K562 (cell line): ENCODE measurements around the gene AP2M1. TPM values are rescaled to one million over a fixed set of nuclear protein-coding genes. Genes with fewer than 3 reads are reported as not detected.

Experiments
- ATAC-seq: fragments of 200-7000 bp; cut with Tn5 transposase; 3 replicates; pipeline ENCODE4 v1.9.1; 2020; ENCODE audit warnings: moderate library complexity
- BruUV-seq: library from RNA; stranded (reverse); fragments of 400-500 nt; replicated peaks from 2 replicates; lab custom pipeline; 2021; lab: Mats Ljungman, UMichigan
- CTCF ChIA-PET: fragments of 300-600 bp; formaldehyde crosslinking; extraction: SDS; loops from one replicate; lab custom pipeline; 2021; ENCODE audit warnings: low intra/inter-chr PET ratio; lab: Yijun Ruan, JAX
- POLR2A ChIA-PET: fragments of 300-600, 350-650 bp; sonication (Branson Sonifier 250); formaldehyde crosslinking; extraction: SDS; loops from one replicate; lab custom pipeline; 2021; ENCODE audit warnings: antibody characterized with exemption, inconsistent platforms; lab: Yijun Ruan, JAX
- DNase-seq, 4 experiments: peaks; one replicate each; pipeline versions ENCODE4 v3.0.0 to v3.0.0-alpha.2; 2011 to 2018; ENCODE audit warnings: low spot score in 3 of 4, mixed read lengths in 3 of 4; ENCODE audit errors: extremely low read depth in 1 of 4
- FAIRE-seq: peaks from 2 replicates; lab custom pipeline; 2011; peaks lifted over from hg19 to GRCh38; lab: Jason Lieb, UNC
- H2AFZ ChIP-seq: 2 replicates; pipeline ENCODE4 v1.6.0; 2011; ENCODE audit warnings: low read depth, low read length, control low read depth, inconsistent platforms
- H3K27ac ChIP-seq: fragments of 200-600 bp; 3 replicates; pipeline ENCODE4 v1.8.0; 2011; ENCODE audit warnings: low read depth, mild to moderate bottlenecking, control low read depth, inconsistent platforms, low read length, moderate library complexity, mixed read lengths; ENCODE audit errors: extremely low read depth
- H3K27me3 ChIP-seq, 2 experiments: fragments of 300-600 bp in 1 of 2; 2 replicates in 1 of 2; 3 replicates in 1 of 2; pipeline versions ENCODE4 v1.6.0 to v1.8.0; 2011; ENCODE audit warnings: inconsistent platforms in 2 of 2, low read length in 2 of 2, mild to moderate bottlenecking in 1 of 2, mixed read lengths in 1 of 2, moderate library complexity in 1 of 2; ENCODE audit not compliant: control insufficient read depth in 2 of 2, insufficient read depth in 2 of 2
- H3K36me3 ChIP-seq: fragments of 300-600 bp; 3 replicates; pipeline ENCODE4 v1.8.0; 2011; ENCODE audit warnings: mild to moderate bottlenecking, low read length, inconsistent platforms; ENCODE audit not compliant: control insufficient read depth, insufficient read depth
- H3K4me1 ChIP-seq, 2 experiments: fragments of 200-600 bp in 1 of 2; replicated peaks in 1 of 2; 2 replicates in 1 of 2; 3 replicates in 1 of 2; pipeline versions ENCODE4 v1.5.1 to v1.8.0; 2011; ENCODE audit warnings: inconsistent platforms in 2 of 2, low read length in 2 of 2, mild to moderate bottlenecking in 1 of 2, mixed read lengths in 1 of 2, moderate library complexity in 1 of 2; ENCODE audit not compliant: control insufficient read depth in 2 of 2, insufficient read depth in 2 of 2
- H3K4me2 ChIP-seq: 2 replicates; pipeline ENCODE4 v1.6.1; 2011; ENCODE audit warnings: low read length, control low read depth, inconsistent platforms, mixed read lengths; ENCODE audit not compliant: insufficient read depth
- H3K4me3 ChIP-seq: fragments of 200-600 bp; sonication (generic), shearing (Covaris generic); 2 replicates; pipeline ENCODE4 v1.5.1; 2016; ENCODE audit warnings: control low read depth, inconsistent platforms
- H3K79me2 ChIP-seq: fragments of 200-600 bp; 3 replicates; pipeline ENCODE4 v1.8.0; 2011; ENCODE audit warnings: low read length, inconsistent platforms; ENCODE audit not compliant: control insufficient read depth, insufficient read depth
- H3K9ac ChIP-seq, 2 experiments: 2 replicates each; pipeline versions ENCODE4 v1.6.0 to v1.6.1; 2011; ENCODE audit warnings: low read depth in 2 of 2, low read length in 2 of 2, control low read depth in 1 of 2, inconsistent platforms in 1 of 2, mild to moderate bottlenecking in 1 of 2, mixed read lengths in 1 of 2; ENCODE audit not compliant: insufficient read depth in 1 of 2
- H3K9me1 ChIP-seq: one replicate; pipeline ENCODE4 v1.6.0; 2011; ENCODE audit warnings: inconsistent platforms, mild to moderate bottlenecking, low read length, moderate library complexity; ENCODE audit not compliant: control insufficient read depth, insufficient read depth
- H3K9me3 ChIP-seq: replicated peaks from 2 replicates; pipeline ENCODE4 v1.5.1; 2011; ENCODE audit warnings: low read depth, low read length, inconsistent platforms; ENCODE audit not compliant: control insufficient read depth, insufficient read depth
- H4K20me1 ChIP-seq: replicated peaks from 2 replicates; pipeline ENCODE4 v1.6.1; 2011; ENCODE audit warnings: low read length, inconsistent platforms, mixed read lengths; ENCODE audit not compliant: control insufficient read depth, insufficient read depth
- BRD4 ChIP-seq: fragments of 200-600 bp; sonication (generic); IDR thresholded peaks from 2 replicates; pipeline ENCODE4 v1.6.1; 2017; ENCODE audit warnings: inconsistent platforms
- CBX5 ChIP-seq: IDR thresholded peaks from 2 replicates; pipeline ENCODE4 v1.6.1; 2014; ENCODE audit warnings: low read depth, borderline replicate concordance
- CHD1 ChIP-seq: fragments of 200-600 bp; sonication (generic); IDR thresholded peaks from one replicate; pipeline ENCODE4 v1.6.1; 2012; ENCODE audit warnings: mild to moderate bottlenecking, moderate library complexity, low read length, inconsistent platforms
- FIP1L1 ChIP-seq: fragments of 200-400 bp; formaldehyde crosslinking; IDR thresholded peaks from 2 replicates; pipeline ENCODE4 v1.6.1; 2018; ENCODE audit warnings: mild to moderate bottlenecking, low read depth, low read length; ENCODE audit not compliant: poor library complexity, severe bottlenecking
- L3MBTL2 ChIP-seq: fragments of 450-650 bp; IDR thresholded peaks from 2 replicates; pipeline ENCODE4 v1.6.1; 2016; ENCODE audit warnings: mild to moderate bottlenecking, moderate library complexity
- NCOA1 ChIP-seq: fragments of 450-650 bp; IDR thresholded peaks from 2 replicates; pipeline ENCODE4 v1.6.1; 2016; ENCODE audit warnings: low read depth
- NR2C1 ChIP-seq, 2 experiments: fragments of 450-650 bp; IDR thresholded peaks; 2 replicates each; pipeline ENCODE4 v1.6.1; 2017; ENCODE audit warnings: mild to moderate bottlenecking in 2 of 2, antibody characterized with exemption in 1 of 2, inconsistent platforms in 1 of 2, missing compliant biosample characterization in 1 of 2, missing genetic modification characterization in 1 of 2
- NUFIP1 ChIP-seq: fragments of 450-650 bp; IDR thresholded peaks from 2 replicates; pipeline ENCODE4 v1.6.1; 2018; ENCODE audit not compliant: partially characterized antibody
- PCBP1 ChIP-seq: fragments of 200-400 bp; formaldehyde crosslinking; IDR thresholded peaks from 2 replicates; pipeline ENCODE4 v1.6.1; 2018; ENCODE audit warnings: mild to moderate bottlenecking, low read depth, low read length; ENCODE audit not compliant: poor library complexity, severe bottlenecking
- SIN3A ChIP-seq, 2 experiments: fragments of 150-350 bp in 1 of 2; IDR thresholded peaks; 2 replicates each; pipeline ENCODE4 v1.6.1; 2011 to 2016; ENCODE audit warnings: borderline replicate concordance in 2 of 2, low read depth in 2 of 2, low read length in 2 of 2, mild to moderate bottlenecking in 2 of 2, moderate library complexity in 2 of 2; ENCODE audit not compliant: control insufficient read depth in 1 of 2
- SPI1 ChIP-seq: IDR thresholded peaks from 2 replicates; pipeline ENCODE4 v1.6.1; 2011; ENCODE audit warnings: low read depth, low read length, control low read depth, borderline replicate concordance
- SRSF1 ChIP-seq: fragments of 200-400 bp; formaldehyde crosslinking; IDR thresholded peaks from 2 replicates; pipeline ENCODE4 v1.6.1; 2017; ENCODE audit warnings: mild to moderate bottlenecking, low read depth, low read length, moderate library complexity
- SUPT5H ChIP-seq: fragments of 450-650 bp; IDR thresholded peaks from 2 replicates; pipeline ENCODE4 v1.6.1; 2016
- TGIF2 ChIP-seq: sonication (generic); formaldehyde crosslinking; IDR thresholded peaks from 2 replicates; pipeline ENCODE4 v1.8.1; 2022; ENCODE audit warnings: mild to moderate bottlenecking, missing genetic modification reagents, moderate library complexity
- ZNF124 ChIP-seq: sonication (generic); formaldehyde crosslinking; IDR thresholded peaks from 2 replicates; pipeline ENCODE4 v1.8.1; 2022; ENCODE audit warnings: missing genetic modification reagents
- ZNF24 ChIP-seq: fragments of 450-650 bp; IDR thresholded peaks from 2 replicates; pipeline ENCODE4 v1.6.1; 2016
- ZNF282 ChIP-seq: sonication (generic); formaldehyde crosslinking; IDR thresholded peaks from 2 replicates; pipeline ENCODE4 v1.8.1; 2023; ENCODE audit warnings: missing genetic modification reagents
- ZNF644 ChIP-seq: fragments of 200-800 bp; sonication (Bioruptor generic); IDR thresholded peaks from 2 replicates; pipeline ENCODE4 v1.6.1; 2016; ENCODE audit warnings: low read depth, missing genetic modification characterization, missing compliant biosample characterization
- ZNF668 ChIP-seq: fragments of 250-450 bp; sonication (Bioruptor Pico); IDR thresholded peaks from 2 replicates; pipeline ENCODE4 v1.8.0; 2022; ENCODE audit warnings: mild to moderate bottlenecking, inconsistent platforms
- ZNF766 ChIP-seq: fragments of 200-800 bp; sonication (Bioruptor generic); conservative IDR thresholded peaks from 2 replicates; pipeline ENCODE4 v1.6.1; 2016; ENCODE audit warnings: missing genetic modification characterization, missing compliant biosample characterization
- ZZZ3 ChIP-seq: fragments of 450-650 bp; IDR thresholded peaks from 2 replicates; pipeline ENCODE4 v1.6.1; 2016; ENCODE audit warnings: antibody characterized with exemption, mild to moderate bottlenecking, moderate library complexity
- WGBS: fragments of 100-300 bp; shearing (Covaris generic); methylation state at CpG from one replicate; pipeline ENCODE4 v1.1.6; 2016; ENCODE audit warnings: low coverage, mixed read lengths; ENCODE audit not compliant: insufficient coverage; ENCODE audit errors: missing lambda C conversion rate; 5-methylcytosine and 5-hydroxymethylcytosine counted together
- in situ Hi-C: fragments of 300-500 bp; cut with MboI; formaldehyde crosslinking; loops from 4 replicates; pipeline ENCODE4 v1.15.0; 2018; ENCODE audit warnings: inconsistent platforms, mixed read lengths
- intact Hi-C: fragments of 100-400 bp; cut with micrococcal nuclease; formaldehyde crosslinking; loops from 2 replicates; pipeline ENCODE4 v1.14.2; 2022
- polyA plus RNA-seq, 8 experiments: library from polyadenylated mRNA; depleted of rRNA in 4 of 8; stranded (reverse) in 5 of 8; unstranded in 3 of 8; fragments of >200 nt; fragmentation: Nextera tagmentation in 2 of 8; fragmentation: Illumina TruSeq in 1 of 8; extraction: Ambion mirVana in 2 of 8; extraction: Trizol in 1 of 8; gene quantifications; 2 replicates each; pipeline versions ENCODE4 v1.2.1 to v1.2.3, GENCODE V29; 2011 to 2014; ENCODE audit warnings: inconsistent platforms in 1 of 8, missing spikeins in 1 of 8
- total RNA-seq, 7 experiments: library from RNA; depleted of rRNA in 6 of 7; stranded (reverse); fragments of >200 nt in 6 of 7; fragmentation: Illumina TruSeq in 2 of 7; extraction: Trizol in 2 of 7; gene quantifications; 2 replicates each; pipeline versions ENCODE4 v1.2.1 to v1.2.3, GENCODE V29; 2011 to 2021; ENCODE audit warnings: low replicate concordance in 1 of 7
- TF ChIP-seq, protein P1 (sequence below): fragments of 250-450 bp; sonication (Bioruptor Pico); IDR thresholded peaks from 2 replicates; pipeline ENCODE4 v1.8.0; 2021; ENCODE audit warnings: mild to moderate bottlenecking, moderate library complexity

AP2M1 gene
- total and polyA plus RNA-seq, 9 of the 15 experiments (the other 6 are each of a cell fraction or from before 2014, with no cell fraction given) = 118 to 505 (median 296) TPM

DNA sequence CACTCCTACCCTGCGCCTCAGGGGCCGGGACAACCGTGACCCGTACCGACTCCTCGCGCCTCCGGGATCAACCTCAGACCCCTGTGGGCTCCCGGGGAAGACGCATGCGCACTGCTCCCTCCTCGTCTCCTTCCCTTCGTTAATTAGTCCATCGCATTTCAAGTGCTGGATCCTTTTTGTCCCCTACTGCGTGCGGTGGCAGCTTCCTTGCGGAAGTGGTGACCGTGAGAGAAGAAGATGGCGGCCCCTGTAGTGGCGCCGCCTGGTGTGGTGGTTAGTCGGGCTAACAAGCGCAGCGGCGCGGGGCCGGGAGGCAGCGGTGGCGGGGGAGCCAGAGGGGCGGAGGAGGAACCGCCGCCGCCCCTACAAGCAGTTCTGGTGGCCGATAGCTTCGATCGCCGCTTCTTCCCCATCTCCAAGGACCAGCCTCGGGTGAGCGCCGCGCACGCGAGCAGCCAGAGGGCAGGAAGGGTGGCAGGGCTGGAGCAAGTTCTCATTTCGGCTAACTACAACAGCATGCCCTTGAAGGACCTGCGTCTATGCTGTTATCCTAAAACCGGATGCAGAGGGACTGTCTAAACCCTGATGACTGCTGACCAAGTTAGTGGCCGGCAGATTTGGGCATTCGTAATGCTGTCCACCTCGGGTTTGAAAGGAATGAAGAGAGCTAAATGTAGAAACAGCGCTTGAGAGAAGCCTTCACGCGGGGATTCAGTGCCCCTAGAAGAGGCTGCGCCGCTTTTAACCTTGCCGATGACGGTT, 39.3 kb upstream of the AP2M1 start, which contains the start of gene EIF2B5 (continued):
- TF ChIP-seq, protein P1, sequence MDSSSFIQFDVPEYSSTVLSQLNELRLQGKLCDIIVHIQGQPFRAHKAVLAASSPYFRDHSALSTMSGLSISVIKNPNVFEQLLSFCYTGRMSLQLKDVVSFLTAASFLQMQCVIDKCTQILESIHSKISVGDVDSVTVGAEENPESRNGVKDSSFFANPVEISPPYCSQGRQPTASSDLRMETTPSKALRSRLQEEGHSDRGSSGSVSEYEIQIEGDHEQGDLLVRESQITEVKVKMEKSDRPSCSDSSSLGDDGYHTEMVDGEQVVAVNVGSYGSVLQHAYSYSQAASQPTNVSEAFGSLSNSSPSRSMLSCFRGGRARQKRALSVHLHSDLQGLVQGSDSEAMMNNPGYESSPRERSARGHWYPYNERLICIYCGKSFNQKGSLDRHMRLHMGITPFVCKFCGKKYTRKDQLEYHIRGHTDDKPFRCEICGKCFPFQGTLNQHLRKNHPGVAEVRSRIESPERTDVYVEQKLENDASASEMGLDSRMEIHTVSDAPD (CRISPR knock-in tag) = no peak
- TF ChIP-seq SUPT5H (peak; percentile 91), SRSF1 (no peak)

DNA sequence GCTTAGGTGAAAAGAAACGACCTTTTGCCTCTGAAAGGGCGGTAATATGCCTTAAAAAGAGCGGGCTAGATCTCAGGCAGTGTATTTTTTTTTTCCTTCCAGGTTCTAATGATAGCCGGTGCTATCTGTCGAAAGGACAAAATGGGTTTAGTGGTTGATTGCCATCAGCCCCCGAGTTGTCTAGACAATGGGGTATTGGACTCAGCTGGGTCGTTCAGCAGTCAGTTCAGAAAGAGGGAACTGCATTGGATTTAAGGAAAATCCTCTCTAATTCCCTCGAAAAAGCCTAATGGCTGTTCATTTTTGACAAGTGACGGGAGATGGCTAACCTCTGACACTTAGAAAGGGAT, 38.8 kb upstream of the AP2M1 start:
- under 1% methylated on average over 9 of the region's 9 CpGs for WGBS
- Histone ChIP-seq H4K20me1 (no peaks in the 10 kb centered on the region), H2AFZ (peak overlapping the region; percentile 95), H3K27ac (peak overlapping the region; percentile 92), H3K36me3 (peaks cover 40% of the 10 kb centered on the region), H3K9ac (peak overlapping the region; percentile 99 to 100), H3K27me3 (no peaks in the 10 kb centered on the region; a peak in 1 of 5 replicates), H3K4me1 (peaks cover 7 to 13% of the 10 kb centered on the region in 2 experiments; a peak in 4 of 5 replicates), H3K4me2 (peak overlapping the region; percentile 100), H3K9me1 (no peaks in the 10 kb centered on the region), H3K4me3 (peak overlapping the region; percentile 97), H3K9me3 (no peaks in the 10 kb centered on the region), H3K79me2 (peaks cover 54% of the 10 kb centered on the region)
- FAIRE-seq = peak; percentile 15
- POLR2A ChIA-PET = interaction anchor here (0.6 to 3.9 kb wide), 6 partner anchors 10 to 449 kb away, joined by 3 to 48 read pairs (median 4); partner anchors contain the start of gene ABCC5
- CTCF ChIA-PET = no interaction called here
- DNase-seq = peak in 1 of 4 experiments; percentile 5
- intact Hi-C loops (loop anchor here (2.0 to 5.0 kb wide), 3 partner anchors 19 to 49 kb away; partner anchors contain the start of genes AP2M1 and DVL3), in situ Hi-C loops (no loop called here)
- ATAC-seq = peak; percentile 3; the same call in 2 of the 3 replicates
- BruUV-seq = no TSS peak
- TF ChIP-seq NR2C1 (IDR thresholded peaks at IDR 0.05) (0 out of 2 replicates have a peak, but pooled peaks have one; percentile 7), NR2C1 (tag; IDR thresholded peaks at IDR 0.05) (no peak), FIP1L1 (no peak), CBX5 (no peak), ZNF124 (CRISPR knock-in tag) (no peak), ZNF282 (CRISPR knock-in tag) (no peak), CHD1 (peak; percentile 16), ZNF668 (CRISPR knock-in tag) (no peak), NCOA1 (no peak), ZNF766 (CRISPR knock-in tag) (no peak), ZNF644 (tag) (no peak), SPI1 (peak; percentile 53; the same call in 1 of the 2 replicates), ZZZ3 (no peak), SIN3A (IDR thresholded peaks at IDR 0.05; ENCODE audit: borderline replicate concordance in 2 of 2, control insufficient read depth in 1 of 2, low read depth in 2 of 2, low read length in 2 of 2) (peak in 1 of 2 experiments; percentile 49; a peak in 2 of 4 replicates), PCBP1 (no peak), ZNF24 (no peak), L3MBTL2 (no peak), TGIF2 (CRISPR knock-in tag) (no peak), BRD4 (no peak), NUFIP1 (no peak)
